Endothelial cell (in vitro differentiated cells): ENCODE results near the gene ENKD1. TPM values are rescaled to one million over a fixed set of nuclear protein-coding genes. Genes with fewer than 3 reads are reported as not detected.

Experiments
- DNase-seq: peaks from one replicate; pipeline ENCODE4 v3.0.0; 2021; ENCODE audit warnings: low spot score
- H3K27ac Mint-ChIP-seq: one replicate; pipeline ENCODE4 v1.8.0; 2021; ENCODE audit warnings: mixed read lengths, inconsistent platforms; ENCODE audit not compliant: unreplicated experiment
- H3K27me3 Mint-ChIP-seq: one replicate; pipeline ENCODE4 v1.8.0; 2021; ENCODE audit warnings: mild to moderate bottlenecking, moderate library complexity, mixed read lengths, inconsistent platforms; ENCODE audit not compliant: unreplicated experiment
- H3K36me3 Mint-ChIP-seq: one replicate; pipeline ENCODE4 v1.8.0; 2021; ENCODE audit warnings: mild to moderate bottlenecking, low read depth, mixed read lengths, inconsistent platforms; ENCODE audit not compliant: unreplicated experiment
- H3K4me1 Mint-ChIP-seq: one replicate; pipeline ENCODE4 v1.8.0; 2021; ENCODE audit warnings: mild to moderate bottlenecking, mixed read lengths, inconsistent platforms; ENCODE audit not compliant: unreplicated experiment
- H3K4me3 Mint-ChIP-seq: one replicate; pipeline ENCODE4 v1.8.0; 2021; ENCODE audit warnings: mild to moderate bottlenecking, mixed read lengths, inconsistent platforms; ENCODE audit not compliant: unreplicated experiment
- H3K9me3 Mint-ChIP-seq: one replicate; pipeline ENCODE4 v1.8.0; 2021; ENCODE audit warnings: mixed read lengths, inconsistent platforms; ENCODE audit not compliant: unreplicated experiment
- CTCF ChIP-seq: fragments of 200-600 bp; sonication (generic); IDR thresholded peaks from one replicate; pipeline ENCODE4 v1.5.0; 2021; ENCODE audit warnings: antibody characterized with exemption; ENCODE audit not compliant: unreplicated experiment
- total RNA-seq: library from RNA; stranded (reverse); fragmentation: NEBNext Ultra II Directional; extraction: Animal tissue kit (Norgen Biotek cat#: 25700); gene quantifications from one replicate; pipeline ENCODE4 v1.2.1, GENCODE V29; 2021; ENCODE audit not compliant: unreplicated experiment

ENKD1 gene
- total RNA-seq, 1 donor from 2014 or later = 9.9 TPM

DNA sequence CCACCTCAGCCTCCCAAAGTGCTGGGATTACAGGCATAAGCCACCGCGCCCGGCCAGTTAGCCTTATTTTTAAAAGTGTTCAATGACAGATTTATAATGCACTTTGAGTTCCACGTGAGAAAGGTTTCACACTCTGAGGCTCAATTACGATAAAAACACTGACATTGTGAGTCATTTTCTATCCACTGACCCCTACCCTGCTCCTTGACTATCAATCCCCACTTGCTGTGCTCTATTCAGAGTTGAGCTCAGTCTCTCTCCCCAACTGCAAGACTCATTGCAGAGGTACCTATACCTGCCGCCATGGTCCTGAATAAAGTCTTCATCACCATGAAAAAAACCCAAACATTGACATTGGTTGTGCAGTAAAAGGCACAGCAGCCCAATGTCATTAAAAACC lies 44.1 kb upstream of the ENKD1 start:
- H3K27me3 Mint-ChIP-seq = no peaks in the 10 kb centered on the region
- H3K36me3 Mint-ChIP-seq = peaks cover 5% of the 10 kb centered on the region
- TF ChIP-seq CTCF = no peak
- no peaks in the 10 kb centered on the region for H3K9me3 Mint-ChIP-seq
- peak overlapping the region; percentile 26 for H3K27ac Mint-ChIP-seq
- H3K4me1 Mint-ChIP-seq = no peaks in the 10 kb centered on the region
- H3K4me3 Mint-ChIP-seq = peak overlapping the region; percentile 10
- no peak for DNase-seq

- no peak for TF ChIP-seq CTCF
- DNase-seq = no peak
- Mint-ChIP-seq H3K27me3 (no peaks in the 10 kb centered on the region), H3K4me3 (no peak overlapping the region), H3K9me3 (no peaks in the 10 kb centered on the region), H3K4me1 (no peaks in the 10 kb centered on the region), H3K36me3 (peaks cover 5% of the 10 kb centered on the region), H3K27ac (no peak overlapping the region)
Measured at GRCh38 chr16:67709050-67709449, 42.5 kb upstream of the ENKD1 start.

GRCh38 chr16:67708368-67708771 lies 41.8 kb upstream of the ENKD1 start:
- no peaks in the 10 kb centered on the region for H3K9me3 Mint-ChIP-seq
- peaks cover 6% of the 10 kb centered on the region for H3K4me1 Mint-ChIP-seq
- H3K27ac Mint-ChIP-seq = no peak overlapping the region
- no peaks in the 10 kb centered on the region for H3K27me3 Mint-ChIP-seq
- H3K36me3 Mint-ChIP-seq = peaks cover 5% of the 10 kb centered on the region
- H3K4me3 Mint-ChIP-seq = no peak overlapping the region
- TF ChIP-seq CTCF = no peak
- no peak for DNase-seq

GRCh38 chr16:67707790-67708189 lies 41.2 kb upstream of the ENKD1 start:
- DNase-seq = no peak
- Mint-ChIP-seq H3K4me3 (no peak overlapping the region), H3K27me3 (no peaks in the 10 kb centered on the region), H3K9me3 (no peaks in the 10 kb centered on the region), H3K36me3 (peaks cover 5% of the 10 kb centered on the region), H3K27ac (no peak overlapping the region), H3K4me1 (peaks cover 7% of the 10 kb centered on the region)
- no peak for TF ChIP-seq CTCF

DNA sequence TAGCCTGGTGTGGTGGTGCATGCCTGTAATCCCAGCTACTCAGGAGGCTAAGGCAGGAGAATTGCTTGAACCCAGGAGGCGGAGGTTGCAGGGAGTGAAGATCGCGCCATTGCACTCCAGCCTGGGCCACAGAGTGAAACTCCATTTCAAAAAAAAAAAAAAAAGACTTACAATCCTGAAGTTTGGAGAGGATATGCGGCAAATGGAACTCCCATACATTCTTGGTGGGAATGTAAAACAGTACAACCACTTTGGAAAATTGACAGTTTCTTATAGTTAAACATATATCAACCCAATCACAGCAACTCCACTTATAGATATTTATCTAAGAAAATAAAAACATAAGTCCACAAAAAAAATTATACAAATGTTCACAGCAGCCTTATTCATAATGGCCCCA lies 40.7 kb upstream of the ENKD1 start:
- DNase-seq = no peak
- no peak overlapping the region for H3K4me3 Mint-ChIP-seq
- no peak for TF ChIP-seq CTCF
- H3K4me1 Mint-ChIP-seq = peaks cover 7% of the 10 kb centered on the region
- no peak overlapping the region for H3K27ac Mint-ChIP-seq
- no peaks in the 10 kb centered on the region for H3K9me3 Mint-ChIP-seq
- no peaks in the 10 kb centered on the region for H3K27me3 Mint-ChIP-seq
- peaks cover 5% of the 10 kb centered on the region for H3K36me3 Mint-ChIP-seq
